AML-193 (cell line): ENCODE measurements around the gene TAF5L.
A peak's percentile ranks its signal among the peaks of the same experiment; 100 is the strongest.
"Not testable (repeated sequence)": the region's sequence is repeated elsewhere in the genome, so short reads cannot be mapped to it uniquely, and the experiment has no call there.

Experiments
- DNase-seq, 2 experiments: peaks; one replicate each; lab custom pipeline; 2025; lab: John Stamatoyannopoulos, UW

The TAF5L gene

DNA sequence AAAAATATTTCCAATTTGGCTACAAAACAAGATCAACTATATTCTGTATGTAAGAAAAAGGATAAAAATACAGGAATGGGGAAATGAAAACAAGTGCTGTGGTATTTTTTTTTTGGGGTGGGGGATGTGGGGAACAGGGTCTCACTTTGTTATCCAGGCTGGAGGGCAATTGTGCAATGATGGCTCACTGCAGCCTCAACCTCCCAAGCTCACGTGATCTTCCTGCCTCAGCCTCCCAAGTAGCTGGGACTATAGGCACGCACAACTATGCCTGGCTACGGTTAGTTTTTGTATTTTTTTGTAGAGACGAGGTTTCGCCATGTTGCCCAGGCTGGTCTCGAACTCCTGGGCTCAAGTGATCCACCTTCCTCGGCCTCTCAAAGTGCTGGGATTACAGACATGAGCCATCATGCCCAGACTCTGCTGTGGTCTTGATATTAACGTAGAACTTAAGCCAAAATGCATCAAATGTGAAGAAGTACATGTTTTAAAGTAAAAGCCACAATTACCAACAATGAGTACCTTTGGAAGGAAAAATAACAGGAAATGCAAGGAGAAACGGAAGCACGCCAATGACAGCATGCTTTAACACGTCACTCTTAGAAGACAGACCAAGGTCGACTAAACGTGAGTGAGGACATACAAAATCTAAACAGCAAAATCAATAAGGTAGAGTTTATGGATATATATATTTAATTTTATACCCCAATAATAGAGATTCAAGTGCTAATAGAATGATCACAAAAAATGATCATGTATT is 58.6 kb downstream of the TAF5L start:
- DNase-seq: no peak

GRCh38 chr1:229563701-229564100 is 62.2 kb downstream of the TAF5L start:
- DNase-seq: no peak

- no peak for DNase-seq
Observed at GRCh38 chr1:229563241-229563640, 62.7 kb downstream of the TAF5L start.

DNA sequence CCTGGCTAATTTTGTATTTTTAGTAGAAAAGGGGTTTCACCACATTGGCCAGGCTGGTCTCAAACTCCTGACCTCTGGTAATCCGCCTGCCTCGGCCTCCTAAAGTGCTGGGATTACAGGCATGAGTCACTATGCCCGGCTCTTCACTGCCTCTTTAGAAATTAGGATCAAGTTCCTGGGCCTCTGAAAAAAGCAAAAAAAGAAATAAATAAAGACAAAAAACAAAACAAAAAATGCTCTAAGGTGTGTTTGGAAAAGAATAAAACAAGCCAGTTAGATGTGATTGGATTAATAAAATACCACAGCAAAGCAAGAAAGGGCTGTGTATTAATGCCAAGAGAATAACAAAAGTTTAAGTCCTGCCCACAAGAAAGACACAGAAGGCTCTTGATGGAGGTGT is 63.2 kb downstream of the TAF5L start:
- DNase-seq: no peak

DNA sequence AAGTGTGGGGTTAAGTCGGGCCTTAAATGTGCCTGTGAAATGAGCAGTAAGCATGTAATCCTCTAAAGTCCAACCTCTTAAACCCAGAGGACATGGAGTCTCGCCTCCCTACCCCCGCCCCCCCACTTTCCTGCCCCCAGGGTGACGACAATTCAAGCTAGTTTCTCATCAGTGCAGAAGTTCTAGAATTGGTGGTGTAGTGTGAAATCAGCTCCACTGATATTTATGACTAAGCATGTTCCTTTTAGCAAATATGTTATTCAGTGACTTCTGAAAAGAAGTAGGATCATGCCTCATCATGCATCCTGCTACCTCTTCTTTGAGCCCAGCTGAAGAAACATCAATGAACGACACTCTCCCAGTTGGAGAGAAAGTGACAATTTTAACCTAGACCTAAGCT is 64.8 kb downstream of the TAF5L start:
- DNase-seq: no peak

DNA sequence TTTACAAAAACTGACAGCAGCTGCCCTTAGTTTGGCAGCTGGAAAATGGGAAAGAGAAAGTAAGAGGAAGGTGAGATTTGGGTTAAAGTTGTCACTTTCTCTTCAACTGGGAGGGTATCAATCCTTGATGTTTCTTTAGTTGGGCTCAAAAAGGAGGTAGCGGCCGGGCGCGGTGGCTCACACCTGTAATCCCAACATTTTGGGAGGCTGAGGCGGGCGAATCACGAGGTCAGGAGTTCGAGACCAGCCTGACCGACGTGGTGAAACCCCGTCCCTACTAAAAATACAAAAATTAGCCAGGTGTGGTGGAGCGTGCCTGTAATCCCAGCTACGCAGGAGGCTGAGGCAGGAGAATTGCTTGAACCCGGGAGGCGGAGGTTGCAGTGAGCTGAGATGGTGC is 65.8 kb downstream of the TAF5L start:
- DNase-seq: not testable (repeated sequence)

DNA sequence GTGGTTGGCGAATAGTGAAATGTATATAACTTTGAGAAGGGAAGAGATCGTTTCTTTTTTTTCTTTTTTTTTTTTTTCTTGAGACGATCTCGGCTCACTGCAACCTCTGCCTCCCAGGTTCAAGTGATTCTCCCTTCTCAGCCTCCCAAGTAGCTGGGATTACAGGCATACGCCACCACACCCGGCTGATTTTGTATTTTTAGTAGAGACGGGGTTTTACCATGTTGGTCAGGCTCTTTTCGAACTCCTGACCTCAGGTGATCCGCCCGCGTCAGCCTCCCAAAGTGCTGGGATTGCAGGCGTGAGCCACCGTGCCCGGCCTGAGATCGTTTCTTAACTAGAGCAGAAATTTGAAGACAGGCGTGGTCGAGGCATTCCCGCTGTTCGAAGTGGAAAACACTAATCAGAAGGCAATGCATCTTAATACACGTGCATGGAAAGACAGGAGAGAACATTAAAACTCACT is 66.6 kb downstream of the TAF5L start:
- not testable (repeated sequence) for DNase-seq

DNA sequence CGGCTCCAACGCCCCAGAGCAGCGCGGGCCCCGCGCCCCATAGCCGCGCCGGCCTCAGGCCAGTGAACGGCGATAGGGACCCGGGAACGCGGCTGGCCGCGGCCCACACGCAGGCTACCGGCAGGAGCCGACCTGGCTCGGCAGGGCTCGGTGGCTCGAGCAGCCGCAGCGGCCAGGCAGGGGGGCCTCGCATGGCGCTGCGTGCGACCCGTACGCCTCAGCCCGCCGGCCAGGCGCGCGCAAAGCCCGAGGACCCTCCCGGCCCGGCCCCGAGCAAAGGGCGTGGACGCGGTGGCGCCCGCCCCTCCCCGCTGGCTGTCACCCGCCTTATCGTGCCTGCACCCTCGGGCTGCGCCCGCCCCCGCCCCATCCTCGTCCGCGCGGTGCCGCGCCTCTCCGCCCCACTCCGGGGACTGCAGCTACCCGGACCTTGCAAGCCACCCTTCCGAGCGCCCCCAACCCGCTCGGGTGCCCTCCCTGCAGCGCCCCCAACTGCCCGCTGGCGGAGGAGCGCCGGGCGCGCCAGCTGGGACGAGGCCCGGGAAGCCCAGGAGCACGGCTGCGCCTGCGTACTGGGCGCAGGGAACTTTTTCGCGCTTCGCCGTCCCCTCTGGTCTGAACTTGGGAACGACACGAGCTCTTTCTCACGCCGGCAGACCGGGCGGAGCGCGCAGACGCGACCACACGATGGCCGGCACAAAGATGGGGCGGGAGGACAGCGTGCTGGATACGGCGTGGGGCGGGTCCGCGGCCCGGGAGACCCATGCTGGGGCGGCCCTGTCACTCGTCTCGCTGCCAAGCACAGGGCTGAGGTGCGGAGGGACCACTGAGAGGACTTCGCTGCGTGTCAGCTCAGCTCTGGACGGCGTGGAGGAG is 67.2 kb downstream of the TAF5L start, which contains the start of gene ABCB10:
Gene ABCB10, minus strand, starts transcription at position 248 of the 876 bp plus-strand sequence. Its CDS starts 55 bp downstream, at position 193.
- DNase-seq: peak; percentile 93 to 95

GRCh38 chr1:229557913-229558414 is 68.0 kb downstream of the TAF5L start:
- DNase-seq: no peak

DNA sequence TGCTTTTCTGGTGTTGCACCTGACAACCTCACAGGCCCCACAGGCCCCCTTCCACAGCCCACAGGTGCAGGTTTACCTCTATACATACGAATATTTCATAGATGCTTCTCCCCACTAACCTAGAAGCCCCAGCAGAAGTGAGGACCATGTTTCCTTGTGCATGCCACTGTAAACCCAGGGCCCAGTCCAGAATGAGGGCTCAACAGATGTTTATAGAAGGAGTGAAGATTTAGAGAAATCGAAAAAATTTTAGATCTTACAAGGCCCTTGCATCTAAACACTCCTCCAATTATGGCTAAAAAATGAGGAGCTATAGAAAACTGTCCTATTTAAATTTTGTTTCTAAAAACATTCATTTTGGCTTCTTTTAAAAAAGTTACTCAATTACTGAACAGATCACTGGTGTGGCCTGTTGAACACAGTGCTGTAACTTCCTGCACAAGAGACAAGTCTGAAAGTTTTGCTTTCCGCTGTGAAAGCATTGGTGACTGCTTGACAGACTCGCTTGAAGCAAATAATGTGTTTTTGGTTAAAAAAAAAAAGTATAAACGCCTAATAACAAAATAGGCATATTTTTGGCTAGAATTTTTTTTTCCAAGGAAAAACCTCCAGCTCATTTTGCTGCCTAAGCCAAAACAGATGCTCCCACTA is 68.6 kb downstream of the TAF5L start:
- peak; percentile 28 to 58 for DNase-seq

DNA sequence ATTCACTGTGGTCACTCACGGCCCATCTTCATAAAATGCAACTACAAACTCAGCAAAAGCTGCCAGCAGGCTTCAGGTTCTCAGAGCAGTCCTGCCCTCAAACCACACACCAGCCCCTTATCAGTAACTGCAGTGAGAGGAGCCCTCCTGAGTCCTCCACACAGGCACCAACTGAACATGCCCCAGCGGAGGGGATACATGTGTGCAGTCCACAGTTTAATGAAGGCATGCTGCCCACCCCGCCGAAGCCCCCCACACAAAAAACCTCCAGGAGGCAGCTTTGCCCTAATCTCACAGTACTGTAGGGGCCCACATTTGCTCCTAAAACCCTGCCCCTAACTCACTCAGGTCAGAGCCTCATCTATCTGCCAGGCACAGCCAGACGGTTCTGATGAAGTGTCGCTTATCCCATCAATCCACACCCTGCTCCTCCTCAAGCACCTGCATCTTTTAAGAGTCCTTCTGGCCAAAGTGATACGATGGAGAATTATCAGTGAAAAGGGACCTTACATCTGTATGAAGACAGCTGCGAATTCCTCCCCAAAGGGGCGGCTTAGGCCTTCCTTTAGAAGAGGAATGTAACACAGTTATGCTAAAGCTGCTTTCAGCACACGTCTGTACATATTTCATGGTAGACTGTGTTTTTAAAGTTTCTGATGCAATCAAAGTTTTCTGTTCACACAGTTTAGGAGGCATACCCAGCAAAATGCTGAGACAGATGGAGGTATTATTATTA is 70.9 kb downstream of the TAF5L start:
- no peak for DNase-seq

- peak in 1 of 2 experiments; percentile 15 for DNase-seq
Observed at GRCh38 chr1:229553621-229554130, 72.2 kb downstream of the TAF5L start.

DNA sequence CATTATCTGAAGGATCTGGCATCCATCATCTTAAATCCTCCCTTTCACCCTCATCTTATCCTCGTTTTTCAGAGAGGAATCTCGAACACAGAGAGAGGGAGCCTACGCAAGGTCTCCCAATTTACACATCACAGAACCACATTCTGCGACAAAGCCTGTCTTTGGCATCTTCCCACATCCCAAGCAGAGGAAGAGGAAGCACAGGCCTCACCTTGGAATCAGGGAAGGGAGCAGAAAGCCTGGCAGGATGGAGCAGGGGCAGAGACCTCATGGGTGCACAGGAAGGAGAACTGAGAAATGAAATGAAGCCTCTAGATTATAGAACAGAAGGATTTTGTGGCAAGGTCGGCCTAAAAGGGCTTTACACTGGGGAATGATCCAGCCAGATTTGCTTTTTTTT is 73.2 kb downstream of the TAF5L start:
- no peak for DNase-seq

DNA sequence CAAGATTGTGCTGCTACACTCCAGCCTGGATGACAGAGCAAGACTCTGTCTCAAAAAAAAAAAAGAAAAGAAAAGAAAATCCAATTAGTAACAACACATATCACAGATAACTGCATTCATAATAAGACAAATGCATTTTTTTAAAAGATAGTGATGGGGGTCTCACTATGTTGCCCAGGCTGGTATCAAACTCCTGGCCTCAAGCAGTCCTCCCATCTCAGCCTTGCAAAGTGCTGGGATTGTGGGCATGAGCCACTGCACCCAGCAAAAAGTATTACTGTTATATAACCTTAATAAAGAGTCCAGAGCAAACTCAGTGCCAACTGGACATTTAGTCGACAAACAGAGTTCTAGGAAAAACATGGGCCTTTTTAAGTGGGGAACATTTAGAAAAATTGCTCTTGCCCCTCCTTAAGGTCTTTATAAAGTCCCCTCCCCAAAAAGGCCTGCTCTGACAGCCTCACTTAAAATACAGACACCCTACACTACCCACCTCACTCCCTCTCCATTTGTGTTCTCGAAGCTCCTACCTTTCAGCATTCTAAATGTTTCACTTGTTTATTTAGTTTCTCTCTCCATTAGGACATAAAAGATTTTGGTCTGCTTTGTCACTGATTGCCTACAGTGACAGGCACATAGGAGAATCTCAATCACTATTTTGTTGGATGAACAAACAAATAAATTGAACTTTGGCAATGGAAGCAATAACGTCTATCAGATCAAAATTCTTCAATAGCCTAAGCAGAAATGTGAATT is 74.9 kb downstream of the TAF5L start:
- no peak for DNase-seq

DNA sequence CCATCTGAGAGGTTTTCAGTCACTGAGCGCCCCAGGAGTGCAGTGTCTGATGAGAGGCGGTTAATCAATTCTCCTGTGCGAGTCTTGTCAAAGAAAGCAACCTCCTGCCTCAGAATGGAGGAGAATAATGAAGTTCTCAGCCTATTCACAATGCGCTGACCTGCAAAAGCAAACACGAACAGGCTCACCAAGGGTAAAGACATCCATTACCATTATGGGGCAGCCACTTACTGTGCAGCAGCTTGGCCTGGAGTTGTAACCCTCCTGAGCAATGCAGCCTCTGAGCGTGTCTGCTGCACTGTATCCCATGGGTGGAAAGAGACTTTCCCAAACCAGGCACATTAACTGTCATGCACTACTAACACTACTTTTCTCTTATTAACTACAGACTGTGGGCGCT is 78.4 kb downstream of the TAF5L start:
- no peak for DNase-seq

GRCh38 chr1:229544587-229544986 is 81.3 kb downstream of the TAF5L start:
- no peak for DNase-seq
